ENCODE results near the gene PLK2. TPM values are rescaled to one million over a fixed set of nuclear protein-coding genes. Genes with fewer than 3 reads are reported as not detected.

Gene PLK2
- total RNA-seq, 4 donors from 2014 or later, result 34.9 to 59.3 (median 40.8) TPM

- 35 to 44% methylated on average over 1 of the region's 1 CpG for WGBS, 2 donors
- Histone ChIP-seq H3K27ac (no peak overlapping the region), H3K4me3 (replicated peaks in 1 of 3) (no peak overlapping the region), H3K27me3 (no peaks in the 10 kb centered on the region), H3K4me1 (no peaks in the 10 kb centered on the region), H3K9me3 (no peaks in the 10 kb centered on the region), H3K36me3 (no peaks in the 10 kb centered on the region)
- intact Hi-C loops (cut with DNase I), result no loop called here
- no peak for TF ChIP-seq CTCF (IDR thresholded peaks at IDR 0.05)
- no peak for TF ChIP-seq POLR2A (IDR thresholded peaks at IDR 0.05)
- DNase-seq, result no peak
Measured at GRCh38 chr5:58411372-58411771, 48.5 kb downstream of the PLK2 start.

GRCh38 chr5:58410441-58410840, 49.4 kb downstream of the PLK2 start:
- no peaks in the 10 kb centered on the region for H3K4me1 ChIP-seq
- H3K9me3 ChIP-seq, result no peaks in the 10 kb centered on the region
- intact Hi-C loops (cut with DNase I), result no loop called here
- no peaks in the 10 kb centered on the region for H3K27me3 ChIP-seq
- no peak for TF ChIP-seq POLR2A (IDR thresholded peaks at IDR 0.05)
- H3K4me3 ChIP-seq (replicated peaks in 1 of 3), result no peak overlapping the region
- no peak overlapping the region for H3K27ac ChIP-seq
- H3K36me3 ChIP-seq, result no peaks in the 10 kb centered on the region
- WGBS, 2 donors, result 49 to 61% methylated on average over 2 of the region's 2 CpGs
- DNase-seq, result no peak

- no peak for TF ChIP-seq CTCF (IDR thresholded peaks at IDR 0.05)
- TF ChIP-seq POLR2A (IDR thresholded peaks at IDR 0.05), result no peak
- Histone ChIP-seq H3K36me3 (no peaks in the 10 kb centered on the region), H3K4me3 (replicated peaks in 1 of 3) (no peak overlapping the region), H3K4me1 (no peaks in the 10 kb centered on the region), H3K27ac (no peak overlapping the region), H3K9me3 (no peaks in the 10 kb centered on the region), H3K27me3 (no peaks in the 10 kb centered on the region)
- no peak for DNase-seq
- intact Hi-C loops (cut with DNase I), result no loop called here
- 79 to 88% methylated on average over 1 of the region's 1 CpG for WGBS, 2 donors
Measured at GRCh38 chr5:58407042-58407719, 52.7 kb downstream of the PLK2 start.

GRCh38 chr5:58406394-58406793, 53.5 kb downstream of the PLK2 start:
- TF ChIP-seq CTCF (IDR thresholded peaks at IDR 0.05) (no peak), POLR2A (IDR thresholded peaks at IDR 0.05) (no peak)
- Histone ChIP-seq H3K36me3 (no peaks in the 10 kb centered on the region), H3K4me1 (no peaks in the 10 kb centered on the region), H3K27me3 (no peaks in the 10 kb centered on the region), H3K4me3 (replicated peaks in 1 of 3) (no peak overlapping the region), H3K9me3 (no peaks in the 10 kb centered on the region), H3K27ac (no peak overlapping the region)
- intact Hi-C loops (cut with DNase I), result no loop called here
- no peak for DNase-seq
- WGBS, 2 donors, result 90 to 92% methylated on average over 2 of the region's 2 CpGs

- no peaks in the 10 kb centered on the region for H3K9me3 ChIP-seq
- no peaks in the 10 kb centered on the region for H3K36me3 ChIP-seq
- no peak overlapping the region for H3K27ac ChIP-seq
- intact Hi-C loops (cut with DNase I), result no loop called here
- TF ChIP-seq CTCF (IDR thresholded peaks at IDR 0.05) (no peak), POLR2A (IDR thresholded peaks at IDR 0.05) (no peak)
- H3K4me1 ChIP-seq, result no peaks in the 10 kb centered on the region
- no peak for DNase-seq
- H3K4me3 ChIP-seq (replicated peaks in 1 of 3), result no peak overlapping the region
- WGBS, 2 donors, result 37 to 47% methylated on average over 2 of the region's 2 CpGs
- H3K27me3 ChIP-seq, result no peaks in the 10 kb centered on the region
Measured at GRCh38 chr5:58405175-58405574, 54.7 kb downstream of the PLK2 start.
